Neural progenitor cell (in vitro differentiated cells): ENCODE measurements around the gene RAG1. TPM values are rescaled to one million over a fixed set of nuclear protein-coding genes. Genes with fewer than 3 reads are reported as not detected.

ENCODE experiments used
- DNase-seq: peaks from one replicate; pipeline ENCODE4 v3.0.0-alpha.2; 2016; ENCODE audit warnings: low spot score
- H2AFZ ChIP-seq: fragments of 200-600 bp; sonication (generic); replicated peaks from 2 replicates; pipeline ENCODE4 v1.6.1; 2016; ENCODE audit warnings: antibody characterized with exemption
- H3F3A ChIP-seq: fragments of 200-600 bp; sonication (generic); 2 replicates; pipeline ENCODE4 v1.6.1; 2016; ENCODE audit warnings: antibody characterized with exemption, low read depth
- H3K27ac ChIP-seq: fragments of 200-600 bp; sonication (generic); 2 replicates; pipeline ENCODE4 v1.5.1; 2016; ENCODE audit warnings: mild to moderate bottlenecking
- H3K27me3 ChIP-seq: fragments of 200-600 bp; sonication (generic); 2 replicates; pipeline ENCODE4 v1.6.1; 2016; ENCODE audit warnings: mild to moderate bottlenecking, moderate library complexity
- H3K36me3 ChIP-seq: fragments of 200-600 bp; sonication (generic); 2 replicates; pipeline ENCODE4 v1.5.1; 2016
- H3K4me1 ChIP-seq: fragments of 200-600 bp; sonication (generic); 2 replicates; pipeline ENCODE4 v1.6.1; 2016; ENCODE audit warnings: mixed run types
- H3K4me2 ChIP-seq: fragments of 200-600 bp; sonication (generic); 2 replicates; pipeline ENCODE4 v1.6.1; 2016
- H3K4me3 ChIP-seq: fragments of 200-600 bp; sonication (generic); 2 replicates; pipeline ENCODE4 v1.5.1; 2016
- H3K79me2 ChIP-seq: fragments of 200-600 bp; sonication (generic); 2 replicates; pipeline ENCODE4 v1.6.1; 2016; ENCODE audit warnings: low read depth
- H3K9ac ChIP-seq: fragments of 200-600 bp; sonication (generic); 2 replicates; pipeline ENCODE4 v1.6.1; 2016
- H3K9me3 ChIP-seq: fragments of 200-600 bp; sonication (generic); 2 replicates; pipeline ENCODE4 v1.5.1; 2016; ENCODE audit warnings: low read depth
- H4K20me1 ChIP-seq: fragments of 200-600 bp; sonication (generic); 2 replicates; pipeline ENCODE4 v1.6.1; 2016; ENCODE audit warnings: low read depth
- H3K27ac Mint-ChIP-seq: 3 replicates; pipeline ENCODE4 v1.8.0; 2021; ENCODE audit warnings: mixed read lengths
- H3K27me3 Mint-ChIP-seq: 2 replicates; pipeline ENCODE4 v1.8.0; 2022; ENCODE audit warnings: low read depth, mild to moderate bottlenecking, inconsistent platforms, moderate library complexity, mixed read lengths; ENCODE audit not compliant: insufficient read depth
- H3K36me3 Mint-ChIP-seq: 3 replicates; pipeline ENCODE4 v1.8.0; 2021; ENCODE audit warnings: mixed read lengths
- H3K4me1 Mint-ChIP-seq: 3 replicates; pipeline ENCODE4 v1.8.0; 2021; ENCODE audit warnings: mixed read lengths
- H3K4me3 Mint-ChIP-seq: 3 replicates; pipeline ENCODE4 v1.8.0; 2021; ENCODE audit warnings: mild to moderate bottlenecking, moderate library complexity, mixed read lengths
- H3K9me3 Mint-ChIP-seq: 3 replicates; pipeline ENCODE4 v1.8.0; 2020; ENCODE audit warnings: mixed read lengths
- CTCF ChIP-seq: fragments of 200-600 bp; sonication (generic); IDR thresholded peaks from 2 replicates; pipeline ENCODE4 v1.5.1; 2017; ENCODE audit warnings: antibody characterized with exemption, mild to moderate bottlenecking
- EZH2 ChIP-seq: fragments of 200-600 bp; sonication (generic); IDR thresholded peaks from 2 replicates; pipeline ENCODE4 v1.6.1; 2017; ENCODE audit warnings: antibody characterized with exemption, mild to moderate bottlenecking, moderate library complexity
- EZH2phosphoT487 ChIP-seq: fragments of 200-600 bp; sonication (generic); IDR thresholded peaks from 2 replicates; pipeline ENCODE4 v1.6.1; 2017; ENCODE audit warnings: antibody characterized with exemption
- total RNA-seq: library from RNA; depleted of rRNA; stranded (reverse); fragments of >200 nt; gene quantifications from 2 replicates; pipeline ENCODE4 v1.2.3, GENCODE V29; 2015; ENCODE audit warnings: low replicate concordance

RAG1 gene
- total RNA-seq, 1 donor from 2014 or later = 0.84 TPM

GRCh38 chr11:36598051-36598450 lies 30.2 kb downstream of the RAG1 start, which contains the start of gene RAG2:
RAG2 (minus strand) TSS chr11:36598236; CDS start chr11:36594168, 4,068 bp downstream.
- Histone ChIP-seq H3K79me2 (peaks cover 10% of the 10 kb centered on the region), H3K27ac (no peak within 1 kb of the TSS), H3K4me3 (no peak within 1 kb of the TSS), H4K20me1 (no peaks in the 10 kb centered on the region), H3K4me1 (peaks cover 9% of the 10 kb centered on the region), H3K9me3 (no peaks in the 10 kb centered on the region), H3K4me2 (no peak within 1 kb of the TSS), H3F3A (peaks cover 4% of the 10 kb centered on the region), H3K27me3 (peaks cover 2% of the 10 kb centered on the region), H3K36me3 (no peaks in the 10 kb centered on the region), H2AFZ (no peak within 1 kb of the TSS), H3K9ac (no peak within 1 kb of the TSS)
- no peak for TF ChIP-seq EZH2
- TF ChIP-seq CTCF = no peak
- TF ChIP-seq EZH2phosphoT487 = no peak
- no peak for DNase-seq
- Mint-ChIP-seq H3K27ac (no peak within 1 kb of the TSS), H3K36me3 (no peaks in the 10 kb centered on the region), H3K4me1 (peaks cover 9% of the 10 kb centered on the region), H3K9me3 (no peaks in the 10 kb centered on the region), H3K27me3 (peaks cover 3% of the 10 kb centered on the region), H3K4me3 (no peak within 1 kb of the TSS)

GRCh38 chr11:36600180-36600579 lies 32.4 kb downstream of the RAG1 start:
- Histone ChIP-seq H3K4me2 (no peak overlapping the region), H3K9ac (no peak overlapping the region), H3K27ac (no peak overlapping the region), H3F3A (peaks cover 4% of the 10 kb centered on the region), H3K36me3 (no peaks in the 10 kb centered on the region), H2AFZ (no peak overlapping the region), H3K4me3 (no peak overlapping the region), H3K79me2 (peaks cover 7% of the 10 kb centered on the region), H3K4me1 (peaks cover 6% of the 10 kb centered on the region), H4K20me1 (no peaks in the 10 kb centered on the region), H3K9me3 (no peaks in the 10 kb centered on the region), H3K27me3 (no peaks in the 10 kb centered on the region)
- H3K4me3 Mint-ChIP-seq = no peak overlapping the region
- H3K9me3 Mint-ChIP-seq = no peaks in the 10 kb centered on the region
- peaks cover 3% of the 10 kb centered on the region for H3K4me1 Mint-ChIP-seq
- H3K36me3 Mint-ChIP-seq = no peaks in the 10 kb centered on the region
- H3K27ac Mint-ChIP-seq = no peak overlapping the region
- peak; percentile 51 for DNase-seq
- TF ChIP-seq CTCF = no peak
- no peak for TF ChIP-seq EZH2
- TF ChIP-seq EZH2phosphoT487 = no peak
- H3K27me3 Mint-ChIP-seq = peaks cover 3% of the 10 kb centered on the region

GRCh38 chr11:36601155-36601554 lies 33.3 kb downstream of the RAG1 start:
- H3K79me2 ChIP-seq = no peaks in the 10 kb centered on the region
- H3K4me1 ChIP-seq = no peaks in the 10 kb centered on the region
- H4K20me1 ChIP-seq = no peaks in the 10 kb centered on the region
- H3K27ac Mint-ChIP-seq = no peak overlapping the region
- no peaks in the 10 kb centered on the region for H3K36me3 Mint-ChIP-seq
- no peak overlapping the region for H3K4me2 ChIP-seq
- no peak for TF ChIP-seq EZH2
- no peak for TF ChIP-seq CTCF
- no peak for TF ChIP-seq EZH2phosphoT487
- no peak overlapping the region for H3K27ac ChIP-seq
- no peak for DNase-seq
- H3K9ac ChIP-seq = no peak overlapping the region
- no peaks in the 10 kb centered on the region for H3K9me3 ChIP-seq
- H3K36me3 ChIP-seq = no peaks in the 10 kb centered on the region
- H3K27me3 Mint-ChIP-seq = peaks cover 3% of the 10 kb centered on the region
- no peaks in the 10 kb centered on the region for H3K9me3 Mint-ChIP-seq
- H3K4me1 Mint-ChIP-seq = no peaks in the 10 kb centered on the region
- no peak overlapping the region for H2AFZ ChIP-seq
- H3F3A ChIP-seq = peaks cover 4% of the 10 kb centered on the region
- no peaks in the 10 kb centered on the region for H3K27me3 ChIP-seq
- no peak overlapping the region for H3K4me3 Mint-ChIP-seq
- no peak overlapping the region for H3K4me3 ChIP-seq
